SW480 (cell line): ENCODE measurements around the gene SEPTIN3.

Experiments used
- DNase-seq: peaks from one replicate; pipeline ENCODE4 v3.0.0-alpha.2; 2016; ENCODE audit warnings: low spot score

SEPTIN3 gene

GRCh38 chr22:41976070-41976901 is 7.0 kb downstream of the SEPTIN3 start:
- no peak for DNase-seq

- DNase-seq, result no peak
Observed at GRCh38 chr22:41976961-41977566, 7.8 kb downstream of the SEPTIN3 start.

- DNase-seq, result no peak
Observed at GRCh38 chr22:41978732-41979131, 9.5 kb downstream of the SEPTIN3 start.

GRCh38 chr22:41979423-41980250 is 10.4 kb downstream of the SEPTIN3 start:
- DNase-seq, result no peak

- no peak for DNase-seq
Observed at GRCh38 chr22:41982865-41983264, 13.6 kb downstream of the SEPTIN3 start.

- DNase-seq, result no peak
Observed at GRCh38 chr22:41983513-41984405, 14.5 kb downstream of the SEPTIN3 start.

GRCh38 chr22:41987276-41987675 is 18.0 kb downstream of the SEPTIN3 start:
- no peak for DNase-seq

- DNase-seq, result no peak
Observed at GRCh38 chr22:41989246-41989645, 20.0 kb downstream of the SEPTIN3 start.

GRCh38 chr22:41991111-41991510 is 21.9 kb downstream of the SEPTIN3 start:
- DNase-seq, result no peak

GRCh38 chr22:41992496-41992895 is 23.3 kb downstream of the SEPTIN3 start:
- DNase-seq, result no peak

GRCh38 chr22:41995211-41995610 is 26.0 kb downstream of the SEPTIN3 start:
- DNase-seq, result no peak

GRCh38 chr22:41996826-41997225 is 27.6 kb downstream of the SEPTIN3 start:
- DNase-seq, result no peak

- DNase-seq, result peak; percentile 88
Observed at GRCh38 chr22:41998361-41999261, 29.4 kb downstream of the SEPTIN3 start, which contains the start of gene WBP2NL. Gene WBP2NL (plus strand): TSS chr22:41998788. CDS start chr22:41998819, 31 bp downstream.

GRCh38 chr22:42000466-42000865 is 31.2 kb downstream of the SEPTIN3 start:
- no peak for DNase-seq

GRCh38 chr22:42001121-42001520 is 31.9 kb downstream of the SEPTIN3 start:
- no peak for DNase-seq

- DNase-seq, result no peak
Observed at GRCh38 chr22:42001706-42002105, 32.5 kb downstream of the SEPTIN3 start.

- no peak for DNase-seq
Observed at GRCh38 chr22:42007922-42008321, 38.7 kb downstream of the SEPTIN3 start.

GRCh38 chr22:42010778-42011177 is 41.5 kb downstream of the SEPTIN3 start:
- DNase-seq, result no peak

- no peak for DNase-seq
Observed at GRCh38 chr22:42013385-42013784, 44.1 kb downstream of the SEPTIN3 start.

- DNase-seq, result no peak
Observed at GRCh38 chr22:42016111-42016510, 46.9 kb downstream of the SEPTIN3 start.

- DNase-seq, result no peak
Observed at GRCh38 chr22:42018224-42018623, 49.0 kb downstream of the SEPTIN3 start.
